ENCODE data around the gene PCNT.

The PCNT gene

DNA sequence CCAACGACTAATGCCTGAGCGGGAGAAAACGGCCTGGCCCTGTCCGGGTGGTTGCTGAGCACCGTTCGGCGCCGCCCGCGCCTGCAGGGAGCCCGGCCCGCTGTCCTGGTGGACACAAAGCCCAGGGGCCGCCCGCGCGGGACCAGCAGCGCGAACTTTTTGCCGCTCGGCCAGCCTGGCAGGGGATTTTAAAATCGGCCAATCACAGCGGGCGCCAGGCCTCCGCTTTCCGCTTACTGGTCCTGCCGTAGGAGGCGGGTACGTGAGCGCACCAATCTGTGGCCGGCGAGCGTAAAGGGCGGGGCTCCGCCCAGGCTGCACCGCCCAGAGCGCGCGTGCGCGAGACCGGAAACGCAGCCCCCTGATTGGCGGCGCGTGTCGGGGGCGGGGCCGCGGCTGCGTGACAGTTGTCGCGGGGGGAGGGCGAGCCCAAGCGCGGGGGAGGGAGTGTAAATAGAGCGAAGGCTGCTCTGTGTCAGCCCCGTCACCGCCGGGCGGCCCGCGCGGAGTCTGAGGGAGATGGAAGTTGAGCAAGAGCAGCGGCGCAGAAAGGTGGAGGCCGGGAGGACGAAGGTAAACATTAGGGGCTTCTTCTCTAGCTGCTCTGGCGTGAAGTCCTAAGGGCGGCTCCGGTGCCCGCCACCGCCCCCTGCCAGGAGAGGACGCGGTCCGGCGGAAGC, at the start of gene PCNT, which contains the start of gene C21orf58:
Gene PCNT (plus strand): TSS at position 447 of the 680 bp plus-strand sequence. CDS start 73 bp downstream, at position 520.
Gene C21orf58 (minus strand): TSS at position 161 of the 680 bp plus-strand sequence. CDS start 1,132 bp downstream, outside the sequence.
- DNase-seq, result peak; percentile 97 to 98

- no peak for DNase-seq
Observed at GRCh38 chr21:46274797-46275390, 49.1 kb upstream of the PCNT start.

- no peak for DNase-seq
Observed at GRCh38 chr21:46284077-46284644, 39.8 kb upstream of the PCNT start.

GRCh38 chr21:46284733-46285132, 39.2 kb upstream of the PCNT start:
- no peak for DNase-seq

- DNase-seq, result no peak
Observed at GRCh38 chr21:46285206-46285661, 38.7 kb upstream of the PCNT start, which contains the start of gene MCM3AP. TSS of gene MCM3AP (minus strand) at chr21:46285611. CDS start at chr21:46285286, 325 bp downstream.

- DNase-seq, result peak; percentile 89 to 93
Observed at GRCh38 chr21:46285761-46286647, 38.0 kb upstream of the PCNT start, which contains the start of gene YBEY. TSS of gene YBEY (plus strand) at chr21:46286342. CDS start at chr21:46286914, 572 bp downstream.

- no peak for DNase-seq
Observed at GRCh38 chr21:46286648-46287002, 37.3 kb upstream of the PCNT start.

GRCh38 chr21:46287541-46287940, 36.4 kb upstream of the PCNT start:
- no peak for DNase-seq

- no peak for DNase-seq
Observed at GRCh38 chr21:46289655-46290179, 34.2 kb upstream of the PCNT start.

DNA sequence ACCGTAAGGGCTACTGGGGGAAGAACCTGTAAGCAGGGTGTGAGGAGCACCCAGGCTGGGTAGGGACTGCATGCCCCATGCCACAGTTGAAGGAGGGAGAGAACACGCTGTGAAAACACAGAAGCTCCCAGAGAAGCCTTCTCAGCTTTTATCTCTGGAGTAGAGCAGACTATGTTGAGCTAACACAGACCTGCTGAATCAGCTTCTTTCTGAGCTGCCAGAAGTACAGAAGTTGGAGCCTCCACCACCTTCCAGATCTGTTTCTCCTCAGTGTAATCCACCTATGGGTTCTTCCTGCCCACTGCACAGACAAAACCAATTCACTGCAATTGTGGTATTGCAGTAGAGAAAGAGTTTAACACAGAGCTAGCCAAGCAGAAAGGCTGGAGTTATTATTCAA, 32.4 kb upstream of the PCNT start:
- DNase-seq, result no peak

DNA sequence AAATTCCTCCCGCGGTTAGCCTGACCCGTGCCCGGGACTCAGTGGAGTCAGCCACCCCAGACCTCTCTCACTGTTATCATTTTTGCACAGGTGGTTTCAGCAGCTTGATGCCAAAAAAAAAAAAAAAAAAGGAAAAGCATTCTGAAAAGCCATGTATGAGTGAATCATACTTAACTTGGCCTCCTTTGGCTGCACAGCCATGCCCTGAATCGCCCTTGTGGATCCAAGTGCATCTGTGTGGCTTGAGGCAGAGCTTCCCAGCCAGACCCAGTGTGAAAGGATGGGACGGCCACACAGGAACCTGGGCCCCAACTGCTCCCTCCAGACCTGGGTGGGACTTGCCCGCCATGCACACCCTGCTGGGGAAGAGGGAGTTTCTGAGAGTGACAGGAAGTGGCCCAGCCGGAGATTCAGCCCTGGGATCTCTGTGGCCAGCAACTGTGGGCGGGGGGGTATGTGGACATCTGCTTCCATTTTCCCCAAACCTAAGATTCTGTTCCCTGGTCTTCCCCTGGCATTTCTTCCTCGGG, 29.2 kb upstream of the PCNT start:
- peak in 1 of 2 experiments; percentile 20 for DNase-seq

GRCh38 chr21:46295177-46295770, 28.7 kb upstream of the PCNT start:
- peak in 1 of 2 experiments; percentile 22 for DNase-seq

GRCh38 chr21:46295996-46296752, 27.8 kb upstream of the PCNT start:
- DNase-seq, result peak; percentile 70 to 71

DNA sequence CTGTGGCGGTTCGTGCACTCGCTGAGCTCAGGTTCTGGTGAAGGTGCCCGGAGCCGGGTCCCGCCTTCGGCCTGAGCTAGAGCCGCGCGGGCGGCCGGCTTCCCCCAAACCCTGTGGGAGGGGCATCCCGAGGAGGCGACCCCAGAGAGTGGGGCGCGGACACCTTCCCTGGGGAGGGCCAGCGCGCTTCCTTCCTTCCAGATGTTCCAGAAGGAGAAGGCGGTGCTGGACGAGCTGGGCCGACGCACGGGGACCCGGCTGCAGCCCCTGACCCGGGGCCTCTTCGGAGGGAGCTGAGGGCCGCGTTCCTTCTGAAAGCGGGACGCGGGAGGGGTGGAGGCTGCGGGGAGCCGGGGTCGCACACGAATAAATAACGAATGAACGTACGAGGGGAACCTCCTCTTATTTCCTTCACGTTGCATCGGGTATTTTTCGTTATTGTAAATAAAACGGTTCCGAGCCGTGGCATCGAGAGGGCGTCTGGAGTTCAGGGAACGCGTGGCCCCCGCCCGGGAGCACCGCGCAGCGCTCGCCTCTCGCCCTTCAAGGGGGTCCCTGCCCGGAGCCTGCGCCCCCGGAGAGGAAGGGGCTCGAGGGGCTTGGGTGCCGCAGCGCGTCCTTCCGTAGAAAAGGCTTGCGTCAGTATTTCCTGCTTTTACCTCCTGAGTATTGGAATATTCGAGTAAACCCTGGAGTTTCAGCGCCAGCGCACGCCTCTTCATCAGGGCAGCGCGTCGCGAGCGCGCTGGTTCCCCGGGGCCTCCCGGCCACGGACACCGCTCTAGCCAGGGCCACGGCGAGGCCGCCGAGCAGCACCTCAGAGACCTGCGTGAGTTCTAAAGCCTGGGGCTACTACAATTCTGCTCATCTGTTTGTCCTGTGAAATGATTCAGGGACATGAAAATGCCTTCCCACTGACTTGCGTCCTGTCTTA, 26.4 kb upstream of the PCNT start:
- peak; percentile 33 to 42 for DNase-seq

DNA sequence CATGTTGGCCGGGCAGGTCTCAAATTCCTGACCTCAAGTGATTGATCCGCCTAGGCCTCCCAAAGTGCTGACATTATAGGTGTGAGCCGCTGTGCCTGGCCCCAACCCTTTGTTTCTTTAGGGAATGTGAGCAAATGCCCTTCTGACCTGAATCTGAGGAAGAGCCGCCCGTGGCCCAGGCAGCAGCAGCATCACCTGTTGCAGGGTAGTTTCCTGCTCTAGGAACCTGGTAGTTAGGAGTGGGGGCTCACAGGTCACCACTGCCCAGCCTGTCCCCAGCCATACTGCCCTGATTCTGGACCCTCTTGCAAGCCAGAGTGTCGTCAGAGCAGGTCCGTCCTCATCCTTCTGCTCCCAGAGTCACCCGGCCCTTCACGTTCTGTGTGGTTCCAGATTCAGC, 24.8 kb upstream of the PCNT start:
- DNase-seq, result no peak

DNA sequence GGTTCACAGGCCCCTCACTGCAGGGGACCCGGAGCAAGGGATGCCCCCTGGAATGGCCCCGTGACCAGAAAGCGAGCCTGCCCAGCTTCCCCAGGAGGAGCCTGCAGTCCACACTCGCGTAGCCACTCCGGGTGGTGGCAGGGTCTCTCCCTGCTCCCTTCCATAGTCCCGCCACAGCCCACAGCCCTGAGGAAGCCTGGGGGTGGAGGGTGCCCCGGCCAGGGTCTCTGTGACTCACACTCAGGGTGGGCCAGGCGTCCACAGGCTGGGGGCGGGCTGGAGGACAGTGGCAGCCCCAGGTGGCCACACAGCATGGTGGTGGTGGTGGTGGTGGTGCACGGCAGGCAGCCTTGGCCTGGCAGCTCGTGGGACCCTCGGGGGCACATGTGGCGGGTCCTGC, 22.2 kb upstream of the PCNT start:
- DNase-seq, result no peak

DNA sequence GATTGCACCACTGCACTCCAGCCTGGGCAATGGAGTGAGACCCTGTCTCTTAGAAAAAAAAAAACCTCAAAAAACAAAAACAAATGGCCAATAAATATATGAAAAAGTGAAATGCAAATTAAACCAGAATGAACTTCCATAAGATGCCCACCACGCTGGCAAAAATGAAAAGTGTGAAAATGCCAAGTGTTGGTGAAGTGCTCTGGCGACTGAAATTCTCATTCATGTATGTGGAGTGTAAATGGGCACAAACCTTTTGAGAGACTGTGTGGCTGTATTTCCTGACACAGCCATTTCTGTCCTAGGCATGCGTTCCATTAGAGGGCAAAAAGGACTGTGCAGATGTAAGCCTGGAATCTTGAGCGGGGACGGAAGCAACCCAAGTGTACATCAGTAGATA, 19.5 kb upstream of the PCNT start:
- DNase-seq, result no peak

GRCh38 chr21:46304955-46305354, 19.0 kb upstream of the PCNT start:
- DNase-seq, result no peak

DNA sequence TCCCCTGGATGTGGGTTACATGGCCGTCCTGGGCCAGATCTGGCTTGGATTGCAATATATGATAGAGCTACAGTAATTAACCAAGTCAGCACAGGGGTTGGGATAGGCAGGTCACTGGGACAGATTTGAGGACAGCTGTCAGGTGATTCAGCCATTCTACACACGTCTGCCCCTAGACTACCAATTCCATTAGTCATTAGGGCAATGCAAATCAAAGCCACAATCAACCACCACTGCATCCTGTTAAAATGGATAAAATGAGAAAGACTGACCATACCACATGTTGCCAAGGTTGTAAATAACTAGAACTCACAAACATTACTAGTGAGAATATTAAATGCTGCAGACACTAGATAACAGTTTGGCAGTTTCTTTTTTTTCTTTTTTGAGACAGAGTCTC, 16.3 kb upstream of the PCNT start:
- DNase-seq, result no peak

DNA sequence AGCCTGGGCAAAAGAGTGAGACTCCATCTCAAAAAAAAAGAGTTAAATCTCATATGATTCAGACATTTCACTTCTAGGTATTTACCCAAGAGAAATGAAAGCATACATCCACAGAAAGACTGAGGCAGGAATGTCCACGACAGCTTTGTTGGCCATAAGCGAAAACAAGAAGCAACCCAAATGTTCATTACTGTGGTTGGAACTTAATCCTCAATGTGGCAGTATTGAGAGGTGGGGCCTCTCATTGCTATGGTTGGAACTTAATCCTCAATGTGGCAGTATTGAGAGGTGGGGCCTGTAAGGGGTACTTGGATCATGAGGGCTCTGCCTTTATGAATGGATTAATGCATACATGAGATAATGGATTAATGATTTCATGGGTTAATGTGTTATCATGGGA, 15.5 kb upstream of the PCNT start:
- DNase-seq, result no peak

Measured in activated T-cell treated with anti-CD3 and anti-CD28 coated beads, Interleukin-2, amount 50 U/mL, for 48 hours (primary cell).